ENCODE results near the gene RYK.

Gene RYK

DNA sequence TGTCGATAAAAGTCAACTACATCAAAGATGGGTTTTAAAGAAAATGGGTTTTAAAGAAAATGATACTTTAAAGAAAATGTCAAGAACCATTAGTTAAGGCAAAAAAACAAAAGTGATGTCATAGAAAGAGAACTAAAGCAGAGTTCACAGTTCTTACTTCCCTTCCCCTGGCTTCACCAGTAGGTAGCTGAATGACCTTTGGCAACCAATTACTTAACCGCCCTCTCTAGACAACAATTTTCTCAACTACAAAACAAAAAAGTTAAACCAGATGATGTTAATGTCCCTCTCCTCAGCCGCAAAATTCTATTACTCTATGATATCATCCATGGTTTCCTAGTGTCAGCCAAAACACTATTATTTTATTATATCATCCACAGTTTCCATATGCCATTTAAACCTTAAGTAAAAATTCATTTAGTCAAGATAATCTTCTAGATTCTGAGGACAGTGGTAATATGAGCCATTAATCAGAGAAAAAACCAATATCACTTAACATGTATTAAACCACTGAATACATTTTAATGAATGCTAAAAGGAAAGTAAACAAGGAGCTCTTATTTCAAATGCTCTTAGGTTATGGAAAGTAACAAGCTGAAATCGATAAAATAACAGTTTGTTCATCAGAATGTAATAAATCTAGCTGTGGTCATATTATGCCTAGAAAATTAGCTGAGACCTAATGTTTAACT, 13.1 kb downstream of the RYK start (continued):
- TF ChIP-seq ZNF174 (tag by site-specific recombination; IDR thresholded peaks at IDR 0.05) (no peak), ZNF202 (tag by site-specific recombination; IDR thresholded peaks at IDR 0.05; ENCODE audit: borderline replicate concordance) (no peak), ZNF23 (tag by site-specific recombination; IDR thresholded peaks at IDR 0.05; ENCODE audit: borderline replicate concordance) (no peak), ZSCAN23 (tag by site-specific recombination; IDR thresholded peaks at IDR 0.05) (no peak), HOXD13 (CRISPR knock-in tag; IDR thresholded peaks at IDR 0.05; ENCODE audit: borderline replicate concordance) (no peak), ZNF544 (tag by site-specific recombination; IDR thresholded peaks at IDR 0.05) (no peak), ZNF701 (tag by site-specific recombination; IDR thresholded peaks at IDR 0.05) (no peak), ZFP37 (tag by site-specific recombination; IDR thresholded peaks at IDR 0.05) (no peak), ZEB2 (tag by site-specific recombination; IDR thresholded peaks at IDR 0.05) (peak; percentile 38; the same call in 1 of the 2 replicates), ZNF366 (tag by site-specific recombination; conservative IDR thresholded peaks at IDR 0.05) (peak; percentile 71), OVOL3 (tag by site-specific recombination; IDR thresholded peaks at IDR 0.05) (0 out of 2 replicates have a peak, but pooled peaks have one; percentile 22), OSR2 (tag by site-specific recombination; IDR thresholded peaks at IDR 0.05) (peak; percentile 79), ZNF404 (tag by site-specific recombination; IDR thresholded peaks at IDR 0.05) (no peak), ZNF214 (tag by site-specific recombination; IDR thresholded peaks at IDR 0.05; ENCODE audit: borderline replicate concordance) (no peak), IKZF3 (tag by site-specific recombination; IDR thresholded peaks at IDR 0.05) (no peak), ATF2 (tag by site-specific recombination; IDR thresholded peaks at IDR 0.05; ENCODE audit: low read depth) (peak; percentile 75), HIC1 (tag by site-specific recombination; IDR thresholded peaks at IDR 0.05) (no peak), ZIC2 (tag by site-specific recombination; IDR thresholded peaks at IDR 0.05) (no peak), ZNF416 (tag by site-specific recombination; IDR thresholded peaks at IDR 0.05) (no peak)
- TF ChIP-seq, protein P1, sequence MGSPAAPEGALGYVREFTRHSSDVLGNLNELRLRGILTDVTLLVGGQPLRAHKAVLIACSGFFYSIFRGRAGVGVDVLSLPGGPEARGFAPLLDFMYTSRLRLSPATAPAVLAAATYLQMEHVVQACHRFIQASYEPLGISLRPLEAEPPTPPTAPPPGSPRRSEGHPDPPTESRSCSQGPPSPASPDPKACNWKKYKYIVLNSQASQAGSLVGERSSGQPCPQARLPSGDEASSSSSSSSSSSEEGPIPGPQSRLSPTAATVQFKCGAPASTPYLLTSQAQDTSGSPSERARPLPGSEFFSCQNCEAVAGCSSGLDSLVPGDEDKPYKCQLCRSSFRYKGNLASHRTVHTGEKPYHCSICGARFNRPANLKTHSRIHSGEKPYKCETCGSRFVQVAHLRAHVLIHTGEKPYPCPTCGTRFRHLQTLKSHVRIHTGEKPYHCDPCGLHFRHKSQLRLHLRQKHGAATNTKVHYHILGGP (tag by site-specific recombination; IDR thresholded peaks at IDR 0.05): no peak
- TF ChIP-seq, protein P2, sequence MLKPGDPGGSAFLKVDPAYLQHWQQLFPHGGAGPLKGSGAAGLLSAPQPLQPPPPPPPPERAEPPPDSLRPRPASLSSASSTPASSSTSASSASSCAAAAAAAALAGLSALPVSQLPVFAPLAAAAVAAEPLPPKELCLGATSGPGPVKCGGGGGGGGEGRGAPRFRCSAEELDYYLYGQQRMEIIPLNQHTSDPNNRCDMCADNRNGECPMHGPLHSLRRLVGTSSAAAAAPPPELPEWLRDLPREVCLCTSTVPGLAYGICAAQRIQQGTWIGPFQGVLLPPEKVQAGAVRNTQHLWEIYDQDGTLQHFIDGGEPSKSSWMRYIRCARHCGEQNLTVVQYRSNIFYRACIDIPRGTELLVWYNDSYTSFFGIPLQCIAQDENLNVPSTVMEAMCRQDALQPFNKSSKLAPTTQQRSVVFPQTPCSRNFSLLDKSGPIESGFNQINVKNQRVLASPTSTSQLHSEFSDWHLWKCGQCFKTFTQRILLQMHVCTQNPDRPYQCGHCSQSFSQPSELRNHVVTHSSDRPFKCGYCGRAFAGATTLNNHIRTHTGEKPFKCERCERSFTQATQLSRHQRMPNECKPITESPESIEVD (tag by site-specific recombination; IDR thresholded peaks at IDR 0.05): peak; percentile 94

All from HEK293 (cell line).